Gastrocnemius medialis (tissue), 4 donors: ENCODE measurements around the gene IL17D. TPM values are rescaled to one million over a fixed set of nuclear protein-coding genes. Genes with fewer than 3 reads are reported as not detected.
"Not testable (repeated sequence)": the region's sequence is repeated elsewhere in the genome, so short reads cannot be mapped to it uniquely, and the experiment has no call there.

ENCODE experiments used
- ATAC-seq, 2 donors: fragments of 150-250 bp; one replicate each; pipeline ENCODE4 v1.9.1; 2016
- DNase-seq, 2 donors: peaks; one replicate each; pipeline ENCODE4 v3.0.0-alpha.2; 2019
- H3K27ac ChIP-seq, 4 donors: fragments of 200-600 bp; sonication (generic); 1 replicate in 1 of 4; 2 replicates in 3 of 4; pipeline ENCODE4 v1.5.1; 2016 to 2018; ENCODE audit warnings: mild to moderate bottlenecking in 2 of 4, moderate library complexity in 1 of 4
- H3K27me3 ChIP-seq, 3 donors: fragments of 200-600 bp; sonication (generic) in 2 of 3; 1 replicate in 1 of 3; 2 replicates in 2 of 3; pipeline versions ENCODE4 v1.5.1 to v1.6.0; 2016 to 2019; ENCODE audit warnings: mild to moderate bottlenecking in 1 of 3, moderate library complexity in 1 of 3
- H3K36me3 ChIP-seq, 2 donors: fragments of 200-600 bp; sonication (generic) in 1 of 2; one replicate each; pipeline ENCODE4 v1.5.1; 2017 to 2018
- H3K4me1 ChIP-seq, 2 donors: fragments of 200-600 bp; sonication (generic) in 1 of 2; one replicate each; pipeline ENCODE4 v1.5.1; 2016 to 2017; ENCODE audit warnings: mild to moderate bottlenecking in 2 of 2
- H3K4me3 ChIP-seq, 4 donors: fragments of 200-600 bp; sonication (generic) in 3 of 4; 1 replicate in 1 of 4; 2 replicates in 3 of 4; pipeline ENCODE4 v1.5.1; 2016 to 2019; ENCODE audit warnings: mild to moderate bottlenecking in 2 of 4
- H3K9me3 ChIP-seq, 3 donors: fragments of 200-600 bp; sonication (generic) in 2 of 3; 1 replicate in 1 of 3; 2 replicates in 2 of 3; pipeline ENCODE4 v1.5.1; 2016 to 2019
- CTCF ChIP-seq, 5 experiments: fragments of 450-650 bp in 3 of 5; fragments of 200-600 bp in 2 of 5; sonication (generic) in 2 of 5; IDR thresholded peaks in 4 of 5; conservative IDR thresholded peaks in 1 of 5; 1 replicate in 4 of 5; 2 replicates in 1 of 5; pipeline ENCODE4 v1.5.1; 2016 to 2019; ENCODE audit warnings: antibody characterized with exemption in 5 of 5, mild to moderate bottlenecking in 3 of 5, moderate library complexity in 3 of 5
- POLR2A ChIP-seq, 2 donors: fragments of 450-650 bp; IDR thresholded peaks; one replicate each; pipeline ENCODE4 v1.6.1; 2017; ENCODE audit warnings: antibody characterized with exemption in 2 of 2, mild to moderate bottlenecking in 2 of 2, moderate library complexity in 2 of 2
- in situ Hi-C, 4 donors: fragments of 200-750 bp; cut with MboI; loops; one replicate each; pipeline versions ENCODE4 v1.15.0 to v1.8.0; 2017; ENCODE audit warnings: low sequenced_read_pairs in 4 of 4
- intact Hi-C: fragments of 100-400 bp; cut with DNase I; formaldehyde crosslinking; loops from one replicate; pipeline ENCODE4 v1.15.1; 2023; ENCODE audit warnings: low total_unique reads
- total RNA-seq, 4 donors: library from RNA; depleted of rRNA; stranded (reverse); fragments of >200 nt; gene quantifications; one replicate each; pipeline versions ENCODE4 v1.1.0 to v1.2.3, GENCODE V29; 2016

The IL17D gene
- total RNA-seq, 4 donors from 2014 or later = 2.2 to 14.2 (median 3.0) TPM

GRCh38 chr13:20680416-20681080 is 23.0 kb upstream of the IL17D start:
- no peaks in the 10 kb centered on the region for H3K27me3 ChIP-seq
- in situ Hi-C loops (no loop called here), intact Hi-C loops (no loop called here)
- ATAC-seq (no peak), DNase-seq (no peak)
- H3K4me3 ChIP-seq = no peak overlapping the region
- no peaks in the 10 kb centered on the region for H3K36me3 ChIP-seq
- H3K9me3 ChIP-seq = no peaks in the 10 kb centered on the region
- H3K4me1 ChIP-seq = no peaks in the 10 kb centered on the region
- TF ChIP-seq CTCF (IDR thresholded peaks at IDR 0.05 in 4 of 5, conservative IDR thresholded peaks at IDR 0.05 in 1 of 5) (no peak), POLR2A (IDR thresholded peaks at IDR 0.05) (no peak)
- H3K27ac ChIP-seq = no peak overlapping the region

DNA sequence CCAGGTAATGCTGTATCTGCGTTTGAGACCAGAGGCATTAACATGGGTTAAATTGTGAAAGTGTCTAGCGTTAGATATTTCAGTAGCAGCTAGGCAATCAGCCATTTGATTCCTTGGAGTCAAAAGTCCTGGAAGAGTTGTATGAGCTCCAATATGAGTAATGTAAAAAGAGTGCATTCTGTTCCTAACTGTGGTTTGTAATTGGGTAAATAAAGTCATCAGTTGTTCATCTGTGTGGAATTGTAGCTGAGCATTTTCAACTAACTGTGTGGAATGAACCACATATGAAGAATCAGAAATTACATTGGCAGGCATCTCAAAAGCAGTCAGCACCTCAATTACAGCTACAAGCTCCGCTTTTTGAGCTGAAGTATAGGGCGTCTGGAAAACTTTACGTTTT is 22.0 kb upstream of the IL17D start:
- in situ Hi-C loops, DNase-seq: not testable (repeated sequence)

GRCh38 chr13:20682061-20682460 is 21.4 kb upstream of the IL17D start:
- intact Hi-C loops = no loop called here
- Histone ChIP-seq H3K27ac (no peak overlapping the region), H3K4me3 (no peak overlapping the region), H3K36me3 (no peaks in the 10 kb centered on the region), H3K27me3 (no peaks in the 10 kb centered on the region), H3K4me1 (no peaks in the 10 kb centered on the region), H3K9me3 (no peaks in the 10 kb centered on the region)
- DNase-seq = no peak
- ATAC-seq = no peak
- in situ Hi-C loops = no loop called here
- no peak for TF ChIP-seq POLR2A (IDR thresholded peaks at IDR 0.05)
- no peak for TF ChIP-seq CTCF (IDR thresholded peaks at IDR 0.05 in 4 of 5, conservative IDR thresholded peaks at IDR 0.05 in 1 of 5)

More for the DNA sequence above, 22.0 kb upstream of the IL17D start:
- H3K36me3 ChIP-seq, H3K4me1 ChIP-seq, intact Hi-C loops, H3K27me3 ChIP-seq, H3K4me3 ChIP-seq, H3K27ac ChIP-seq, ATAC-seq, H3K9me3 ChIP-seq: not testable (repeated sequence)

GRCh38 chr13:20684041-20684440 is 19.5 kb upstream of the IL17D start:
- H3K36me3 ChIP-seq = no peaks in the 10 kb centered on the region
- no peak overlapping the region for H3K4me3 ChIP-seq
- in situ Hi-C loops = no loop called here
- no peaks in the 10 kb centered on the region for H3K4me1 ChIP-seq
- intact Hi-C loops = no loop called here
- H3K9me3 ChIP-seq = no peaks in the 10 kb centered on the region
- no peak overlapping the region for H3K27ac ChIP-seq
- no peak for TF ChIP-seq POLR2A (IDR thresholded peaks at IDR 0.05)
- TF ChIP-seq CTCF (IDR thresholded peaks at IDR 0.05 in 4 of 5, conservative IDR thresholded peaks at IDR 0.05 in 1 of 5) = no peak
- H3K27me3 ChIP-seq = no peaks in the 10 kb centered on the region
- ATAC-seq = no peak
- DNase-seq = no peak

GRCh38 chr13:20684546-20684945 is 19.0 kb upstream of the IL17D start:
- ATAC-seq = no peak
- intact Hi-C loops = no loop called here
- in situ Hi-C loops = no loop called here

More at GRCh38 chr13:20684546-20684945, 19.0 kb upstream of the IL17D start:
- no peak for TF ChIP-seq CTCF (IDR thresholded peaks at IDR 0.05 in 4 of 5, conservative IDR thresholded peaks at IDR 0.05 in 1 of 5)
- no peak for TF ChIP-seq POLR2A (IDR thresholded peaks at IDR 0.05)
- H3K27me3 ChIP-seq = no peaks in the 10 kb centered on the region
- H3K4me3 ChIP-seq = no peak overlapping the region
- H3K4me1 ChIP-seq = no peaks in the 10 kb centered on the region
- DNase-seq = no peak
- H3K36me3 ChIP-seq = no peaks in the 10 kb centered on the region
- no peak overlapping the region for H3K27ac ChIP-seq
- no peaks in the 10 kb centered on the region for H3K9me3 ChIP-seq
